GM12878 (cell line): Measurements from ENCODE around the gene LRFN2. TPM values are rescaled to one million over a fixed set of nuclear protein-coding genes. Genes with fewer than 3 reads are reported as not detected.

Source experiments
- ATAC-seq: fragments of 200-7000 bp; cut with Tn5 transposase; 3 replicates; pipeline ENCODE4 v1.9.1; 2020; ENCODE audit warnings: mild to moderate bottlenecking, moderate library complexity
- BruUV-seq: library from RNA; stranded (reverse); fragments of 400-500 nt; replicated peaks from 2 replicates; lab custom pipeline; 2021; lab: Mats Ljungman, UMichigan
- CTCF ChIA-PET: fragments of 300-600 bp; sonication (Branson Sonifier 250); formaldehyde crosslinking; extraction: SDS; loops from one replicate; lab custom pipeline; 2021; ENCODE audit warnings: inconsistent platforms; lab: Yijun Ruan, JAX
- POLR2A ChIA-PET: fragments of 350-600 bp; formaldehyde crosslinking; extraction: SDS; loops from one replicate; lab custom pipeline; 2021; ENCODE audit warnings: inconsistent platforms; lab: Charles Lee
- RAD21 ChIA-PET: fragments of 300-600 bp; sonication (Branson Sonifier 250); formaldehyde crosslinking; loops from one replicate; lab custom pipeline; 2023; ENCODE audit warnings: antibody characterized with exemption; ENCODE audit not compliant: unreplicated experiment; lab: Charles Lee
- SMC1A ChIA-PET: fragments of 300-600 bp; sonication (Branson Sonifier 250); formaldehyde crosslinking; loops from one replicate; lab custom pipeline; 2023; ENCODE audit not compliant: unreplicated experiment, uncharacterized antibody; lab: Charles Lee
- DNase-seq: peaks from one replicate; pipeline ENCODE4 v3.0.0-alpha.2; 2011; ENCODE audit warnings: low read depth, low spot score
- FAIRE-seq: peaks from 3 replicates; lab custom pipeline; 2011; peaks lifted over from hg19 to GRCh38; lab: Jason Lieb, UNC
- H2AFZ ChIP-seq: 2 replicates; pipeline ENCODE4 v1.6.0; 2011; ENCODE audit warnings: low read depth, low read length, control low read depth; ENCODE audit not compliant: control insufficient read depth
- H3K27ac ChIP-seq: 2 replicates; pipeline ENCODE4 v1.5.1; 2011; ENCODE audit warnings: control low read depth; ENCODE audit not compliant: control insufficient read depth, insufficient read depth
- H3K27me3 ChIP-seq, 2 experiments: replicated peaks in 1 of 2; 2 replicates each; pipeline versions ENCODE4 v1.6.0 to v1.6.1; 2011; ENCODE audit warnings: low read length in 1 of 2; ENCODE audit not compliant: control insufficient read depth in 2 of 2, insufficient read depth in 2 of 2
- H3K36me3 ChIP-seq, 2 experiments: 2 replicates each; pipeline ENCODE4 v1.5.1; 2011; ENCODE audit warnings: low read length in 1 of 2; ENCODE audit not compliant: control insufficient read depth in 2 of 2, insufficient read depth in 2 of 2
- H3K4me1 ChIP-seq: 2 replicates; pipeline ENCODE4 v1.6.1; 2011; ENCODE audit warnings: mild to moderate bottlenecking, low read length, moderate library complexity, mixed read lengths; ENCODE audit not compliant: control insufficient read depth, insufficient read depth
- H3K4me2 ChIP-seq: 2 replicates; pipeline ENCODE4 v1.6.0; 2011; ENCODE audit warnings: control low read depth; ENCODE audit not compliant: control insufficient read depth, insufficient read depth
- H3K4me3 ChIP-seq: fragments of 200-600 bp; sonication (generic); 2 replicates; pipeline ENCODE4 v1.5.1; 2016
- H3K79me2 ChIP-seq: 2 replicates; pipeline ENCODE4 v1.6.0; 2011; ENCODE audit warnings: low read length; ENCODE audit not compliant: control insufficient read depth, insufficient read depth
- H3K9ac ChIP-seq: 2 replicates; pipeline ENCODE4 v1.8.0; 2011; ENCODE audit warnings: low read length, control low read depth, mixed read lengths; ENCODE audit not compliant: control insufficient read depth, insufficient read depth
- H3K9me3 ChIP-seq: replicated peaks from 3 replicates; pipeline ENCODE4 v1.5.1; 2011; ENCODE audit warnings: mild to moderate bottlenecking, low read length; ENCODE audit not compliant: control insufficient read depth, insufficient read depth
- H4K20me1 ChIP-seq: 2 replicates; pipeline ENCODE4 v1.6.0; 2011; ENCODE audit not compliant: control insufficient read depth, insufficient read depth
- CBX3 ChIP-seq: fragments of 200-600 bp; sonication (generic); IDR thresholded peaks from 2 replicates; pipeline ENCODE4 v1.6.1; 2016; ENCODE audit warnings: low read depth, borderline replicate concordance
- CREB1 ChIP-seq: IDR thresholded peaks from 2 replicates; pipeline ENCODE4 v1.6.1; 2012; ENCODE audit warnings: low read depth, mild to moderate bottlenecking, inconsistent platforms
- CTCF ChIP-seq, 3 experiments: IDR thresholded peaks in 2 of 3; conservative IDR thresholded peaks in 1 of 3; 2 replicates each; pipeline ENCODE4 v1.5.1; 2011; ENCODE audit warnings: low read depth in 3 of 3, low read length in 3 of 3, mild to moderate bottlenecking in 3 of 3, control low read depth in 2 of 3, moderate library complexity in 2 of 3, inconsistent platforms in 1 of 3, mixed read lengths in 1 of 3; ENCODE audit not compliant: control insufficient read depth in 2 of 3, insufficient read depth in 1 of 3; ENCODE audit errors: extremely low read depth in 1 of 3
- GATAD2B ChIP-seq: fragments of 450-650 bp; conservative IDR thresholded peaks from 2 replicates; pipeline ENCODE4 v1.6.1; 2017; ENCODE audit warnings: low read depth, mild to moderate bottlenecking, moderate library complexity
- HDAC6 ChIP-seq: fragments of 200-600 bp; sonication (generic); IDR thresholded peaks from one replicate; pipeline ENCODE4 v1.8.0; 2017; ENCODE audit warnings: antibody characterized with exemption; ENCODE audit not compliant: unreplicated experiment
- IRF5 ChIP-seq: fragments of 450-650 bp; IDR thresholded peaks from 2 replicates; pipeline ENCODE4 v1.6.1; 2017; ENCODE audit warnings: borderline replicate concordance
- NFXL1 ChIP-seq: fragments of 450-650 bp; IDR thresholded peaks from 2 replicates; pipeline ENCODE4 v1.6.1; 2017; ENCODE audit warnings: antibody characterized with exemption, mild to moderate bottlenecking, borderline replicate concordance
- NFYA ChIP-seq: IDR thresholded peaks from 2 replicates; pipeline ENCODE4 v1.6.1; 2011; ENCODE audit warnings: low read depth, mild to moderate bottlenecking, low read length, improper control_type of control experiment, borderline replicate concordance
- RFX5 ChIP-seq: IDR thresholded peaks from 2 replicates; pipeline ENCODE4 v1.6.1; 2011; ENCODE audit warnings: low read depth, low read length, improper control_type of control experiment
- SIN3A ChIP-seq: IDR thresholded peaks from 2 replicates; pipeline ENCODE4 v1.6.1; 2012; ENCODE audit warnings: low read depth, low read length, improper control_type of control experiment
- SUZ12 ChIP-seq: fragments of 200-600 bp; sonication (generic); IDR thresholded peaks from one replicate; pipeline ENCODE4 v1.6.1; 2018; ENCODE audit warnings: antibody characterized with exemption, mild to moderate bottlenecking; ENCODE audit not compliant: unreplicated experiment
- USF1 ChIP-seq: IDR thresholded peaks from 2 replicates; pipeline ENCODE4 v1.6.1; 2011; ENCODE audit warnings: borderline replicate concordance, low read depth, mild to moderate bottlenecking, moderate library complexity, mixed read lengths, low read length; ENCODE audit not compliant: insufficient read depth; ENCODE audit errors: extremely low read length
- ZNF592 ChIP-seq: fragments of 450-650 bp; IDR thresholded peaks from 2 replicates; pipeline ENCODE4 v1.6.1; 2017; ENCODE audit warnings: mild to moderate bottlenecking, moderate library complexity
- WGBS: methylation state at CpG from one replicate; pipeline ENCODE4 v1.1.6; 2016; ENCODE audit warnings: low lambda C conversion rate; ENCODE audit not compliant: insufficient replicate concordance, insufficient coverage; ENCODE audit errors: missing lambda C conversion rate; 5-methylcytosine and 5-hydroxymethylcytosine counted together
- in situ Hi-C: fragments of 300-500 bp; cut with MboI; formaldehyde crosslinking; loops from 9 replicates; pipeline ENCODE4 v1.14.3; 2018; ENCODE audit warnings: mixed read lengths
- intact Hi-C: fragments of 100-400 bp; cut with micrococcal nuclease; formaldehyde crosslinking; loops from one replicate; pipeline ENCODE4 v1.14.2; 2022; ENCODE audit not compliant: unreplicated experiment
- polyA plus RNA-seq, 11 experiments: library from polyadenylated mRNA; depleted of rRNA in 4 of 11; unstranded in 6 of 11; stranded (reverse) in 5 of 11; fragments of >200 nt; fragmentation: Nextera tagmentation in 4 of 11; fragmentation: Illumina TruSeq in 1 of 11; extraction: Ambion mirVana in 4 of 11; extraction: Trizol in 1 of 11; gene quantifications; 1 replicate in 1 of 11; 2 replicates in 10 of 11; pipeline versions ENCODE4 v1.2.1 to v1.2.3, GENCODE V29; 2011 to 2016; ENCODE audit warnings: inconsistent platforms in 2 of 11, missing spikeins in 2 of 11, low read depth in 1 of 11
- total RNA-seq, 4 experiments: library from RNA; depleted of rRNA in 3 of 4; stranded (reverse); fragments of >200 nt in 3 of 4; fragmentation: Illumina TruSeq in 1 of 4; extraction: Trizol in 1 of 4; gene quantifications; 2 replicates each; pipeline versions ENCODE4 v1.2.1 to v1.2.3, GENCODE V29; 2013 to 2021

Gene LRFN2
- total and polyA plus RNA-seq, 10 of the 15 experiments (the other 5 are each of a cell fraction or from before 2014, with no cell fraction given) = not detected

- no peak overlapping the region for H3K4me3 ChIP-seq
- H3K79me2 ChIP-seq = no peaks in the 10 kb centered on the region
- no peaks in the 10 kb centered on the region for H3K36me3 ChIP-seq
- WGBS = 13% methylated on average over 3 of the region's 3 CpGs
- H3K4me2 ChIP-seq = no peak overlapping the region
- no peak for ATAC-seq
- intact Hi-C loops (loop anchor here (10.0 kb wide), 1 partner anchor 287 kb away; no protein-coding TSS in a partner anchor), in situ Hi-C loops (no loop called here)
- ChIA-PET POLR2A (no interaction called here), SMC1A (no interaction called here), CTCF (no interaction called here), RAD21 (no interaction called here)
- TF ChIP-seq CBX3 (no peak), CTCF (IDR thresholded peaks at IDR 0.05 in 2 of 3, conservative IDR thresholded peaks at IDR 0.05 in 1 of 3; ENCODE audit: control insufficient read depth in 2 of 3, extremely low read depth in 1 of 3, insufficient read depth in 1 of 3, low read depth in 3 of 3, low read length in 3 of 3) (no peak), ZNF592 (no peak), SUZ12 (no peak), RFX5 (no peak), GATAD2B (no peak), NFXL1 (no peak), CREB1 (no peak), IRF5 (no peak), HDAC6 (no peak), SIN3A (no peak), USF1 (no peak), NFYA (no peak)
- no TSS peak for BruUV-seq
- H4K20me1 ChIP-seq = no peaks in the 10 kb centered on the region
- no peak overlapping the region for H3K27ac ChIP-seq
- FAIRE-seq = no peak
- H2AFZ ChIP-seq = no peak overlapping the region
- DNase-seq = no peak
- no peaks in the 10 kb centered on the region for H3K4me1 ChIP-seq
- no peaks in the 10 kb centered on the region; a peak in 2 of 4 replicates for H3K27me3 ChIP-seq
- H3K9me3 ChIP-seq = no peaks in the 10 kb centered on the region
- H3K9ac ChIP-seq = no peak overlapping the region
Observed at GRCh38 chr6:40558102-40558501, 29.1 kb downstream of the LRFN2 start.
